HG03103 (cell line): ENCODE results near the gene LRMDA.

ENCODE experiments used
- ATAC-seq: cut with Tn5 transposase; IDR thresholded peaks from one replicate; pipeline ENCODE4 v1.9.1; 2021; ENCODE audit warnings: low read depth; ENCODE audit not compliant: unreplicated experiment

LRMDA gene

DNA sequence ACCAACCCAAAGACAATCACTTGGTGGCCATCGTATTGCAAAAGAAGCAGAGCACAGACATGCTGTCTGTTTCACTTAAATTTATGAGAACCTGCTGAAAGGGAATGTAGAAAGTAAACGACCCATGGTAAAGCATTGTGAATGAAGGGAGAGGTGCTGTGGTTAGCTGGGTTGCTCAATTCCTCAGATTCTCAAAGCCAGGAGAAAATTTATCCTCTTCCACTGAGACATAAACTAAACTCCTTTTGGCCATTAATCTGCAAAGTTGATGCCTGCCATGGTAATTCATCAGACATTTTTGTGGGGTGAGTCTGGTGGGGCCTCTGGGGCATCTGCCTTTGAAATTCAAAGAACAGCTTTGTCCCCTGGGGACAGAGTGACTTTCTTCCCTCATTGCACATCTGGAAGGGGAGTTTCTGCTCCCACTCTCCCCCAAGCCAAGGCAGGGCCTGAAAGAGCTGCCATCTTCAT lies 951.0 kb downstream of the LRMDA start:
- ATAC-seq, result no peak

DNA sequence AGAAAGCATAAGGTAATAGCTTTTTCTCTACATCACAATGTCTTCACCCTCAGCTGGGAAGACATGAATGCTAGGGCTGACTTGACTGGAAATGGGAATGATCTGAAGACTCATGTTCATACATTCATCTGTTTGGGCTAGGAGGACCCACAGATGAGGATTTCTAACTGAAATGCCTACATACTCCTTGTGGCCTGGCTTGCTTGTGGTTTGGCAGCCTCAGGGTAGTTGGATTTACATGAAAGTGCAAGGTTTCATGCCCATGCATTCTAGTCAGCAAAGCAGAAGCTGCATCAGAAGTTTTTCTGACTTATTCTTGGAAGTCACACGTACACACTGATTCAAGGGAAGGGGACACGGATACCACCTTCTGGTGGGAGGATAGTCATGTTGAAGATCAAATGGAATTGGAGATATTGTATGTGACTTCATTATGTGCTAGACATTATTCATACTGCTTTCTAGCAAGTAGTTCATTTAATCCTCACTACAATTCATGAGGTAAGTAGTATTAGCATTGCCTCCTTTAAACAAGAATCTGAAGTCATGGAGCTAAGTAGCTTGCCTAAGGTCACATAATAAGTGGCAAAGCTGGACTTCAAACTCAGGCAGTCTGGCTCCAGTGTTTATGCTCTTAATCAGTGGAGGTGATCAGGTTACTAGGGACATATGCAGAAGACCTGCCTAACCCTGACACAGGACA lies 957.0 kb downstream of the LRMDA start:
- no peak for ATAC-seq

DNA sequence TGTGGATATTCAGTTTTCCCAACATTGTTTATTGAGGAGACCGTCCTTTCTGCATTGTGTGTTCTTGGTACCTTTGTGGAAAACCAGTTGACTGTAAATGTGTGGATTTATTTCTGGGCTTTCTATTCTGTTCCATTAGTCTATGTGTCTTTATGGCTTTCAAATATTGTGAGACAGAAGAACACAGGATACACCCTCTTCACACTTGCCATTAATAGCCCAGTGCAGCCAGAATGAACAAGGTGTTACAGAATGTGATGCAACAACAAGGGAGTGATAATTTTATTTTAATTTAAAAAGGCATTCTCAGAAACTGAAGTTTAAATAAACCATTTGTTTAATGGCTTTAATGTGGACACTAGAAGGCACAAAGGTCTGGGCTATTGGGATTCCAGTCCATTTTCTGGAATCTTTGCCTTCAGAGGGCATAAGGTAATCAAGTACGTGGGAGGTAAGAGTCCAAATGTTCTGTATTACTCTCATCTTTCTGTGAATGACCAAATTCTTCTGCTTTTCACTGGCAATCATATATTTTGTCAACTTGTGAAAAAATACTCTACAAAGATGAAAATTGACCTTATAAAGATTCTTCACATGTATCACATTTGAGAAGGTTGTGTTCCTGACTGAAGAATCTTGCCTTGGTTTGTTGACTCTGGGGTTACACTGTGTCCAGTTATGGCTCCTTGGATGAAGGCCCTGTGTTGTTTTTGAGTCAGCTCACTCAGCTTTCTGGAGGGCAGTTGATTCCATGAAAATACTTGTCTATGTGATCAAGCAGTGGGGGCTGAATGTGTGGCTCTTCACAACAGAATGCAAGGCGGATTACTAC lies 962.7 kb downstream of the LRMDA start:
- no peak for ATAC-seq

DNA sequence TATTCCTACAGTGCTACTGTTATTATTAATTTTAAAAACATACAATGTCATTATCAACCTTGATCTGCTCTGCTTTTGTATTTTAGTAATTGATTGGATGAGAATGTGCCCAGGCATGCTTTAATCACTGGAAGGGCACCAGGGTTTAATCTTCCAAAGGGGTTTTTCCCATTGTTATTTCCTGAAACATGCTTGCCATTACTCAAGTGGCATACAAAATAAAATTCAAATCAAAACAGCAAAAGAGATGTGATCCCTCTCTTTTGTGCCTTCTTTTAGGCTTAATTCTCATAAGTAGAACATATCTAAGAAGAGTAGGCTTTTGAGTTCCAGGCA lies 963.3 kb downstream of the LRMDA start:
- no peak for ATAC-seq

DNA sequence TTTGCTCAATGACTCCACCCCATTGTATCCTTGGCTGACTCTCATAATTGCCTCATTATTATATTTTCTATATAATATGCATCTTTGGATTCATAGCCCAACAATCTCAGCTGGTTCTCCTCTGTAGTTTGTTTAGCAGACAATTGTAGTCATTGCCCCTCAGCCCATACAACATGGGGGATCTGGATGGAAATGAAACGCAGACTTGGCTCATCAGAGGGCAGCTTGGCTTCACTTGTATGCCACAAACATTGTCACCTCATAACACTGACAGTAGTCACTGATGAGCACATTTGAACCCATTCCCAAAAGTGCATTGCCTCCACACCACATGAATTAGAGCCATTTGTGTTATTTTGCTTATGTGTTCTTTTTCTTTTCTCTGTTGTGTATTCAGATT lies 963.8 kb downstream of the LRMDA start:
- ATAC-seq, result no peak

DNA sequence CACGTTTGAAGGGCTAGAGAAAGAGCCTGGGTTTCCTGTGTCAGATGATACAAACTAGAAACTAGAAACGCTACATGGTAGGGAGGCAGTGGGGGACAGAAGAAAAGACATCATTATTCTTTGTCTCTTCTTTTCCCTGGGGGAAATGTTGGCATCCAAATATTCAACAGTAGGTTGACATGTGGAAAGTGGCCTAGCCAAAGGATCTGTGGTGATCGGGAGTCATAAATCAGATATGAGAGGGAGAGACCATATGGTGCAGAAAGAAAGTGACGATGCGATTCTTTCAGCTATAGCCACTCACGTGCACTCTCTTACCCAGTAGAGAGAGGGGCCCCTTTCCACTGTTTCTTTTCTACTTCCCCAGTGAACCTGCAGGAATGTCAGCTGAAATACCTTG lies 964.7 kb downstream of the LRMDA start:
- no peak for ATAC-seq

DNA sequence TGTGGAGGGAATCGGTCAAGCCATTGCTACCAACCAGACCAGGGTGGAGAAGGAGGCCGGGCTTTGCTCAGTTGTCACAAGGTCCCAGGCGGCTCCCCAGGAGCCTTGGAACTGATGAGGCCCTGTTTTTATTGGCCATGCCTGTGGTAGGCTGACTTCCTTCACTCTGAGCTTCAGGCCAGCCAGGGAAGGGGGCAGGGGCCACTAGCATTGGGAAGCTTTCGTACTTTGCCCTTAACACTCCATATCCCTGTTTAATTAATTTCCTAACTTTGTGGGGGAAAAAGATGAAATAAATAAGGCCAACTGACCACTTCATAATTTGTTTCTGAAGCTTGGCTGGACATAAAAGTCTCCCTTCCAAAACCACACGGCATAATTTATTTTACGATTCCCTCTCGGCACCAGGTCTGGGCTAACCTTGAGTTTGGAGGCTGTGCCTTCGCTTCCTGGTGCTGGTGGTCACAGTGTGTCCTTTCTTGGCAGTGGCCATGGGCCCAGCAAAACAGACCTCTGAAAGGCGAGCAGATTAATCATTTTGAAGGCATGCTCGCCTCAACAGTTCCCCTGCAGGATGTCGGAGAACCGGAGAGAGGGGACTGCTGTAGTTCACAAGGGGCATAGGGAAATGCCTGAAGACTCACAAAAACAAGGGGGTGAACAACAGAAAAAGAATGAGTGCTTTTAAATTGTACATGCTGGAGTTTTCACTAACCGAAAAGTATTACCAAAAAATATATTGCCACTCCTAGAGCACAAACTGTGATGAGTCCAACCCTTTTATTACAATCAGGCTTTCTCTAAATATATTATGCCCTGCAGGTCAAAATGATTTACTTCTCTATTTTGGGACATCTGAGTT lies 966.0 kb downstream of the LRMDA start:
- ATAC-seq, result no peak

DNA sequence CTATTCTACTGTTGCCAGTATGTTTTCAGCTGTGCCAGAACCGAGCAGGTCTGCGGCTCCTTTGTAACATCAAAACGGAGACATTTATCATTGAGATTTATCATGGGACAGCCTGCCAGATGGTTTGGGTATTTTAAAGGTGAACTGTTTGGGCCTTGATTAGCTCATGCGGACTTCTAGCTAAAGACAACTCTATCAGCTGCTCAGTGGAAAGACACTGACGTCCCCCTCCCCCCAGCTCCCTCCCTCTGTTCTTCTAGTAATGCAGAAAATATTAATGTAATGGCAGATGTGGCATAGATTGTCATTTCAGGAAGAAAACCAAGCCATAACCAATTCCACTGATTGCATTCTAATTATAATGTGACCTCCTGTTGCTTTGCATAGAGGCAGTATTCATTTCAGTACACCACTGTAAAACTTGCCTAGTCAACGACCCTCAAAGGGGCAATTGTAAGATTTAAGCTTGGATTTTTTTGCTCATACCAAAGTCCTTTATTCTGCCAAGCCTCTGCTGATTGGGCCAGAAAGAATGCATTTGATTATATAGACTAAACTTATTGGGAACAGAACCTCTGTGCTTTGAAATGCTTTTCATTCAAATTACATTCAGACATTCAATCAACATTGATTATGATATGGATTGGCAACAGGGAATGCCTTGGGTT lies 966.8 kb downstream of the LRMDA start:
- ATAC-seq, result no peak

DNA sequence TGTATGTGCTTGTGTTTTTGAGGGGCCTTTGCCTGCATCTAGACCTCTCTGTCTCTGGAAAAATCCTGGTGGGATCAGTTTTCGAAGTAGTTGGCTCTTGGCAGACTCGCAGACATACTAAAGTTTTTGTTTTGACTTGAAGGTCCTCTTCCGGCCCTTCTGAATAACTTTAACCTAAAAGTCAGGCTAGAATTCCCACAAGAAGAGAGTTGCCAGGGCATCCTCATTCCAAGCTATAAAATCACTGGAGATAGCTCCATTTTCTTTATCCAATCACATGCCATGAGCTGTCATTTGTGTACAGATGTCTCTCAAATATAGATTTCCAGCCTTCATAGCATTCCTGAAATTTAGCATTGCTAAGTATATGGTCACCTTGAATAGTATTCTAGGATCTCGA lies 967.8 kb downstream of the LRMDA start:
- ATAC-seq, result no peak

DNA sequence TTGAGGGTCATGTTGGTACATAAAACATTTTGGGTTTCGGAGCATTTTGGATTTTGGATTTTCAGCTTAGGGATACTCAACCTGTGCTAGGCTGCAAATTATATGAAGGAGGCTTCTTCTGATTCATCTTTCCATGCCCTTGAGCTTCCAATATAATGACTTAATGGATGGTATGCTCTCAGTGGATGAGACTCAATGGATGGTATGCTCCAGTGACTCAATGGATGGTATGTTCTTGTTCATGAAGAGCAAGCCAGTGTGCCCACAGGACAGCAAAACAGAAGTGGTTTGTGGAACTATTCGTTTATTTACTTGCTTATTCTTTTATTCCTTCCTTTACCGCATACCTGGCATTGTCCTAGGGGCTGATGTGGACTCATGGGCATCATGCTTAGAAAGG lies 969.6 kb downstream of the LRMDA start:
- no peak for ATAC-seq

DNA sequence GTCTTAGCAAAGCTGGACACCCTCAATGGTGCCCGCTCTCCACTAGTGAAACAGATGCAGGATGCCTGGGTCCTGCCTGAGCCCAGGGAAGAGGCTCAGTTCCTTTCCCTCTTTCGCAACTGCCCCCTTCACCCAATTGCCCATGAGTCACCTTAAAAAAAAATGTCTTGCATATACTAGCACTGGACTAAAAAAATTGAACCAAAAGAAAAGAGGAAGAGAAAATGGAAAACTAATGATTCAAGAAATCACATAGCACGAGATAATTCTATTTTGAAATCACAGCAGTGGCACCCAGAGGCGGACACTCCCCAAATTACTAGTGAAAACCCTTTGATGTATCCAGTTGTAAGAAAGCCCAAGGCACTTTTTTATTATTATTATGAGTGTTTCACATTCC lies 972.5 kb downstream of the LRMDA start:
- ATAC-seq, result no peak

DNA sequence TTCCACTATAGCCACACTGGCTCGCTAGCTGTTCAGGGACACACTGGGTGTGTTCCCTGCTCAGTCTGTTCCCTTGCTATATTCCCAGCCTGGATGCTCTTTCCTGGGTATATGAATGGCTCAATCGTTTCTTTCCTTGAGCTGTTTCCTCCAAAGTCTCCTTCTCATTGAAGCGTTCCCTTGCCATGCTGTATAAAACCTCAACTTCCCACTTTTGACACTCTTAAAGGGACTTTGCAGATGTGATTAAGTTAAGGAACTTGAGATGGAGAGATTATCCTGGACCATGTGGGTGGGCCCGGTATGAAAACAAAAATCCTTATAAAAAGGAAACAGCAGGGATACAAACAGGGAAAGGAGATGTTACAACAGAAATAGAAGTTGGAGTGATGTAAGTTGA lies 973.1 kb downstream of the LRMDA start:
- ATAC-seq, result no peak

DNA sequence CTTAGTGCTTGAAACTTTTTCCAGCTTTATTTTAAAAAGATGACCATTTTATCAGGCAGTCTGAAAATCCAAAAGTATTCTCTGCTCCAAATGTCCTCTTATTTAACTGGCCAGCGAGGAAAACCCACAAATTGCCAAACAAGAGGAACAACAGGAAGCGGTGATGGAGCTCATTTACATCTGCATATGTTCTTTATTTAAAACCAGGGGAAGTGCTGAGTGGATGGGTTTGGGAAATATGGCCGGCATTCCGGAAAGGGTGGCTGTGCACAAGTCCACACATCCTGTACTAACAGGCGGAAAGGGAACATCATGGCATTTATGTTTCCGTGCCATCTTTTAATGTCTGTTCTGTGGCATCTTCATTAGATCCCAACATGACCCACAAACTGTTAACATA lies 974.5 kb downstream of the LRMDA start:
- no peak for ATAC-seq

DNA sequence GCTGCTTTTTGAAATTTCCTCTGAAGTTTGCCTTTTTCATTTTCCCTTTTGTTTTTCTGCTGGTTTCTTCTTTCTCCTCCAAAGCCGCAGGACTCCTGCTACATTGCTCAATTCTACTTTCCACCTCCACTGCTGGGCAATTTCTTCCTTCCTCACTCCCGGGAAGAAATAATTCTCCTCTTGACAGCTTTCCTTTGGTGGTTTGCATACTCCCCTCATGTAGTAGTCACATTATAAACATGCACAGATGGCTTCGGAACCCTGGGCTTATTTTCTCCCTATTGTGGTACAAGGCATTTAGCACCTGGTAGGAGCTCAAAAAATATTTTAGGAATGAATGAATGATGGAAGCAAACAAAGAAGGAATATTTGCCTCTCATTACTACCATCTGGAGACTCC lies 977.2 kb downstream of the LRMDA start:
- ATAC-seq, result no peak

DNA sequence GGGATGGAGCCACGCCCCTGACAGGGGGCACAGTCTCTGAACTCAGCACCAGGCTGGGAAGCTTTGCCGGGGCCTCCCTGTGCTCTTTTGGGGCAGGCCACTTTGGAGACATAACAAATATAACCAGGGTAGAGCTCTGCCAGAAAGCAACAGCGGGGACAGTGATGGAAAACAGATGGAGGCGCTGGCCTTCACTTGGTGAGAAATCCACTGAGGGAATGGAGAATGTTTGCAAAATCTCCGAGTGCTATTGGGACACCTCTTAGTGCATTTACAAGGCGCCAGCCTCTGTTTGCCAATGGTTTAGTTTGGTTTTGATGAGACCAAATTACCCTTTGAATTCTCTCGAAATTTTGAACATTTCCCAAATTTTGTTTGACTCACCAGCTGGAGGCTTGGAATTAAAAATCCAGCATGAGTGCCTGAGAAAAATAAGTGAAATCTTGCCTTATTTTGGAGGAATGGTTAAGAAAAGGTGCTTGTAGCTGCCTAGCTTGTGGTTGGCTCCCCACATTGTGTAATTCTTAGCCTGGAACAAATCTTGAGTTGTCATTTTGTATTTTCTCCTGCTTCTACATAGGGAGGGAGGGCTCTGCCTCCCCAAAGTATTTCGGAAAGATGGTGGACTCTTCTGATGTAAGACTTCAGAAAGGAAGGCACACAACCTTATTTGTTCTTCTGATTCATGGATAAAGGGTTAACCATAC lies 980.5 kb downstream of the LRMDA start:
- ATAC-seq, result no peak

DNA sequence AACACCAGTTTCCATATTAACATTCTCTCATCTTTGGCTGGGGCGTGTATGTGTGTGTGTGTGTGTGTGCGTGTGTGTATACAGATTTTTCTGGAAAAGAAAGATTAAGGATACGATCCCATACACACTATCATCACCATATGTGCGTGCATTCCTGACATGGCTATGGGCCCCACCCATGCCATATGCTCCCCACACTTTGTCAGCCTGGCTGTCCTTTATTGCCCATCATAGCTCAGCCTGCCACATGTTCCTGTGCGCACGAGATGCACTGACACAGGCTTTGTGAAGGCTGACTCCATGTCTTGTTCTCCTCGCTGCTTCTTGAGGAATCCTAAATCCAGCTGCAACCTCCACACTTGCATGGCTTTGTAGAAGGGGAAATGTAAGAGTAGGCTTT lies 984.1 kb downstream of the LRMDA start:
- ATAC-seq, result no peak

DNA sequence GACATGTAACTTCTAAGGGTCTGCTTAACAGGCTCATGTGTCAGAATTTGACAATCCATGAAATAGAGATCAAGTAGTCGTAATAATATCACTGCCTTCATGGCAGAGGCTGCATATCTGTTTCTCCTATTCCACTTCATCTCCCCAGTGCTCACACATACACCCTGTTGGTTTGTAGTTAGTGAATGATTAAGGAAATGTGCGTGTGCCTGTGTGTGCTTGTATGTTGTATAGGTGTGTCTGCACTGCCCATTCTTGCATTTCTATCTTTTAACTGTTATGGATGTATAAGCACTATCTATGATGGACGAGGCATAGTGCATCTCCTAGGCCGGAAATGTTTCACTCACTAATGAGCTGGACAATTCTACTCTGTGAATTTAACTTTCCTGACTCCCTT lies 985.2 kb downstream of the LRMDA start:
- ATAC-seq, result no peak

DNA sequence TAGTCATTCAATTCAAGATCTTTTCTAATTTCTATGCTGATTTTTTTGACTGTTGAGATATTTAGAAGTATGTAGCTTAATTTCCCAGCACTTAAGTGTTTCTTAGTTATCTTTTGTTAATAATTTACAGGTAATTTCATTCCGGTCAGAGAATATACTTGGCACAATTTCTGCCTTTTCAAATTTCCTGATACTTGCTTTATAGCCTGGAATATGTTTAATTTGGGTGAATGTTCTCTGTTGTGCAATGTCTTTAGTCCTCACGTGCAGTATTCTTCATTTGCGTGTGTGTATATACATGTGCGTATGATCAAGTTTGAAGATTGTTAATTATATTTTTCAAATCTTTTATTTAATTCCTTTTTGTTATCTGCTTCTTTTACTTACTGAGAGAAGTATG lies 989.3 kb downstream of the LRMDA start:
- no peak for ATAC-seq

DNA sequence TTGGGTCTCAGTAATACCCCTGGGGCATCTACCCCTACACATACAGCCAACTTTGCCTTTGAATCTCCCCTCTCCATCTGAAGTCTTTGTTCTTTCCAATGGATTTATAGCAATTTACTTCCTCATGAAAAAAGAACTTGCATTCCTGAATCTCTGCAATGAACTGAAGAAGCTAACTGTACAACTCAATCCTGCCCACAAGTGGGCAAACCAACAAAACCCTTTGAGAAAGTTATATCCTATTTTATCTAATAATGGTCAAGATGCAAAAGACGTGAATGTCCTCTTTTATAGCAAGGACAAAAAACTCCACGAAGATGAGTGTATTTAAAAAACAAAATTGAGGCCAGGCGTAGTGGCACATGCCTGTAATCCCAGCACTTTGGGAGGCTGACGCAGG lies 991.3 kb downstream of the LRMDA start:
- no peak for ATAC-seq
